Lung (tissue), 12 donors: Measurements from ENCODE around the gene PABPC1L. TPM values are rescaled to one million over a fixed set of nuclear protein-coding genes. Genes with fewer than 3 reads are reported as not detected.

Experiments
- ATAC-seq: fragments of 200-7000 bp; cut with Tn5 transposase; one replicate; pipeline ENCODE4 v1.9.1; 2020; ENCODE audit warnings: moderate number of reproducible peaks; ENCODE audit not compliant: insufficient read depth, low FRiP score
- DNase-seq, 3 donors: peaks; one replicate each; pipeline ENCODE4 v3.0.0-alpha.2; 2013 to 2017
- H3K27ac ChIP-seq, 2 donors: one replicate each; pipeline ENCODE4 v1.5.1; 2013; ENCODE audit warnings: mild to moderate bottlenecking in 2 of 2, moderate library complexity in 2 of 2, control low read depth in 1 of 2, inconsistent platforms in 1 of 2, low read depth in 1 of 2, low read length in 1 of 2
- H3K27me3 ChIP-seq, 3 donors: one replicate each; pipeline ENCODE4 v1.5.1; 2013; ENCODE audit warnings: low read length in 2 of 3; ENCODE audit not compliant: control insufficient read depth in 3 of 3, insufficient read depth in 3 of 3
- H3K36me3 ChIP-seq, 4 donors: one replicate each; pipeline ENCODE4 v1.5.1; 2013; ENCODE audit warnings: low read length in 4 of 4, mild to moderate bottlenecking in 1 of 4, moderate library complexity in 1 of 4; ENCODE audit not compliant: control insufficient read depth in 4 of 4, insufficient read depth in 4 of 4
- H3K4me1 ChIP-seq, 5 donors: one replicate each; pipeline ENCODE4 v1.5.1; 2013; ENCODE audit warnings: low read length in 5 of 5, mild to moderate bottlenecking in 2 of 5, moderate library complexity in 1 of 5; ENCODE audit not compliant: control insufficient read depth in 5 of 5, insufficient read depth in 5 of 5
- H3K4me3 ChIP-seq: one replicate; pipeline ENCODE4 v1.5.1; 2013; ENCODE audit warnings: mild to moderate bottlenecking, control low read depth, moderate library complexity
- H3K9ac ChIP-seq, 2 donors: one replicate each; pipeline ENCODE4 v1.5.1; 2013; ENCODE audit warnings: low read length in 2 of 2, control low read depth in 1 of 2; ENCODE audit not compliant: insufficient read depth in 1 of 2
- H3K9me3 ChIP-seq, 4 donors: one replicate each; pipeline ENCODE4 v1.5.1; 2013; ENCODE audit warnings: low read length in 3 of 4, mild to moderate bottlenecking in 1 of 4, moderate library complexity in 1 of 4; ENCODE audit not compliant: control insufficient read depth in 4 of 4, insufficient read depth in 3 of 4
- CTCF ChIP-seq: IDR thresholded peaks from 2 replicates; pipeline ENCODE4 v1.5.1; 2012; ENCODE audit warnings: mild to moderate bottlenecking; ENCODE audit errors: control extremely low read depth, extremely low read depth
- WGBS, 2 donors: extraction: QIAGEN DNeasy Blood & Tissue Kit; methylation state at CpG; one replicate each; pipeline ENCODE4 v1.1.7; 2013; 5-methylcytosine and 5-hydroxymethylcytosine counted together
- polyA plus RNA-seq, 2 donors: library from polyadenylated mRNA; stranded (reverse); fragments of 200-250 nt; gene quantifications; one replicate each; pipeline ENCODE4 v1.2.1, GENCODE V29; 2013
- total RNA-seq, 2 donors: library from RNA; depleted of rRNA in 1 of 2; stranded (reverse); fragments of >200 nt in 1 of 2; gene quantifications; one replicate each; pipeline ENCODE4 v1.2.1, GENCODE V29; 2014 to 2021
- donor health status: control.
- donor health status: control.
- donor health status: Bipolar disorder and iron deficiency.
- donor health status: healthy.
- donor health status: DM: yes; HTN: yes; CAD: no.

The PABPC1L gene
- total and polyA plus RNA-seq, 4 donors, result 16.9 to 63.3 (median 45.7) TPM

GRCh38 chr20:44942264-44942973 lies 32.6 kb downstream of the PABPC1L start:
- H3K9me3 ChIP-seq, result no peaks in the 10 kb centered on the region
- no peak overlapping the region for H3K27ac ChIP-seq
- peaks cover 10 to 39% (median 29%) of the 10 kb centered on the region in 4 donors for H3K36me3 ChIP-seq
- DNase-seq (no peak), ATAC-seq (no peak)
- H3K4me1 ChIP-seq, result no peaks in the 10 kb centered on the region
- TF ChIP-seq CTCF, result no peak
- no peak overlapping the region for H3K4me3 ChIP-seq
- H3K27me3 ChIP-seq, result no peaks in the 10 kb centered on the region
- H3K9ac ChIP-seq, result no peak overlapping the region
- WGBS, 2 donors, result 91 to 95% methylated on average over 4 of the region's 4 CpGs

- Histone ChIP-seq H3K9ac (no peak overlapping the region), H3K27me3 (no peaks in the 10 kb centered on the region), H3K27ac (no peak overlapping the region), H3K9me3 (no peaks in the 10 kb centered on the region), H3K4me3 (no peak overlapping the region), H3K4me1 (no peaks in the 10 kb centered on the region), H3K36me3 (peaks cover 10 to 49% (median 31%) of the 10 kb centered on the region in 4 donors)
- DNase-seq (no peak), ATAC-seq (no peak)
- 92 to 94% methylated on average over 4 of the region's 4 CpGs for WGBS, 2 donors
- TF ChIP-seq CTCF, result no peak
Measured at GRCh38 chr20:44943828-44944227, 34.0 kb downstream of the PABPC1L start.

- peaks cover 16 to 60% (median 32%) of the 10 kb centered on the region in 4 donors for H3K36me3 ChIP-seq
- ATAC-seq, result no peak
- TF ChIP-seq CTCF, result no peak
- no peak overlapping the region for H3K27ac ChIP-seq
- no peak overlapping the region for H3K4me3 ChIP-seq
- H3K9me3 ChIP-seq, result no peaks in the 10 kb centered on the region
- WGBS, 2 donors, result 90 to 93% methylated on average over 6 of the region's 6 CpGs
- H3K4me1 ChIP-seq, result no peaks in the 10 kb centered on the region
- no peak for DNase-seq
- H3K27me3 ChIP-seq, result no peaks in the 10 kb centered on the region
- no peak overlapping the region for H3K9ac ChIP-seq
Measured at GRCh38 chr20:44945261-44945660, 35.4 kb downstream of the PABPC1L start.
